Endothelial cell (in vitro differentiated cells): ENCODE data around the gene NDUFA3. TPM values are rescaled to one million over a fixed set of nuclear protein-coding genes. Genes with fewer than 3 reads are reported as not detected.

ENCODE experiments used
- DNase-seq: peaks from one replicate; pipeline ENCODE4 v3.0.0; 2021; ENCODE audit warnings: low spot score
- H3K27ac Mint-ChIP-seq: one replicate; pipeline ENCODE4 v1.8.0; 2021; ENCODE audit warnings: mixed read lengths, inconsistent platforms; ENCODE audit not compliant: unreplicated experiment
- H3K27me3 Mint-ChIP-seq: one replicate; pipeline ENCODE4 v1.8.0; 2021; ENCODE audit warnings: mild to moderate bottlenecking, moderate library complexity, mixed read lengths, inconsistent platforms; ENCODE audit not compliant: unreplicated experiment
- H3K36me3 Mint-ChIP-seq: one replicate; pipeline ENCODE4 v1.8.0; 2021; ENCODE audit warnings: mild to moderate bottlenecking, low read depth, mixed read lengths, inconsistent platforms; ENCODE audit not compliant: unreplicated experiment
- H3K4me1 Mint-ChIP-seq: one replicate; pipeline ENCODE4 v1.8.0; 2021; ENCODE audit warnings: mild to moderate bottlenecking, mixed read lengths, inconsistent platforms; ENCODE audit not compliant: unreplicated experiment
- H3K4me3 Mint-ChIP-seq: one replicate; pipeline ENCODE4 v1.8.0; 2021; ENCODE audit warnings: mild to moderate bottlenecking, mixed read lengths, inconsistent platforms; ENCODE audit not compliant: unreplicated experiment
- H3K9me3 Mint-ChIP-seq: one replicate; pipeline ENCODE4 v1.8.0; 2021; ENCODE audit warnings: mixed read lengths, inconsistent platforms; ENCODE audit not compliant: unreplicated experiment
- long read RNA-seq: library from polyadenylated mRNA; unstranded; transcript quantifications from one replicate; pipeline ENCODE4 v2.0.0, GENCODE V29; 2020; ENCODE audit not compliant: unreplicated experiment
- total RNA-seq: library from RNA; stranded (reverse); fragmentation: NEBNext Ultra II Directional; extraction: Animal tissue kit (Norgen Biotek cat#: 25700); gene quantifications from one replicate; pipeline ENCODE4 v1.2.1, GENCODE V29; 2021; ENCODE audit not compliant: unreplicated experiment
- TF ChIP-seq, protein P1 (sequence below): fragments of 200-600 bp; sonication (generic); IDR thresholded peaks from one replicate; pipeline ENCODE4 v1.5.0; 2021; ENCODE audit warnings: antibody characterized with exemption; ENCODE audit not compliant: unreplicated experiment

Gene NDUFA3
- total RNA-seq: 126 TPM
- long read RNA-seq, transcript NDUFA3-213 (3 exons, 541 nt): minor isoform, 10 of 89 reads
- long read RNA-seq, transcript NDUFA3-214 (4 exons, 963 nt): major isoform, 75 of 89 reads
- long read RNA-seq, partial matches to known transcripts: 1 of 89 reads
- long read RNA-seq, other reads (novel, unspliced or antisense): 1 of 89 reads

- Mint-ChIP-seq H3K36me3 (peaks cover 18% of the 10 kb centered on the region), H3K27ac (peak within 1 kb of the TSS; percentile 36), H3K4me1 (peaks cover 8% of the 10 kb centered on the region), H3K9me3 (no peaks in the 10 kb centered on the region), H3K4me3 (peak within 1 kb of the TSS; percentile 96), H3K27me3 (peaks cover 6% of the 10 kb centered on the region)
- peak; percentile 96 for DNase-seq
- TF ChIP-seq, protein P1, sequence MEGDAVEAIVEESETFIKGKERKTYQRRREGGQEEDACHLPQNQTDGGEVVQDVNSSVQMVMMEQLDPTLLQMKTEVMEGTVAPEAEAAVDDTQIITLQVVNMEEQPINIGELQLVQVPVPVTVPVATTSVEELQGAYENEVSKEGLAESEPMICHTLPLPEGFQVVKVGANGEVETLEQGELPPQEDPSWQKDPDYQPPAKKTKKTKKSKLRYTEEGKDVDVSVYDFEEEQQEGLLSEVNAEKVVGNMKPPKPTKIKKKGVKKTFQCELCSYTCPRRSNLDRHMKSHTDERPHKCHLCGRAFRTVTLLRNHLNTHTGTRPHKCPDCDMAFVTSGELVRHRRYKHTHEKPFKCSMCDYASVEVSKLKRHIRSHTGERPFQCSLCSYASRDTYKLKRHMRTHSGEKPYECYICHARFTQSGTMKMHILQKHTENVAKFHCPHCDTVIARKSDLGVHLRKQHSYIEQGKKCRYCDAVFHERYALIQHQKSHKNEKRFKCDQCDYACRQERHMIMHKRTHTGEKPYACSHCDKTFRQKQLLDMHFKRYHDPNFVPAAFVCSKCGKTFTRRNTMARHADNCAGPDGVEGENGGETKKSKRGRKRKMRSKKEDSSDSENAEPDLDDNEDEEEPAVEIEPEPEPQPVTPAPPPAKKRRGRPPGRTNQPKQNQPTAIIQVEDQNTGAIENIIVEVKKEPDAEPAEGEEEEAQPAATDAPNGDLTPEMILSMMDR: no peak
Observed at GRCh38 chr19:54102421-54103169, at the start of gene NDUFA3. Gene NDUFA3 (plus strand): TSS chr19:54102855. CDS start chr19:54102879, 24 bp downstream.

GRCh38 chr19:54062643-54063042 is 40.0 kb upstream of the NDUFA3 start:
- TF ChIP-seq, protein P1: no peak

GRCh38 chr19:54063350-54064116 is 39.1 kb upstream of the NDUFA3 start, which contains the start of gene VSTM1:
Gene VSTM1 (minus strand): TSS chr19:54063897. CDS start chr19:54063777, 120 bp downstream.
- Mint-ChIP-seq H3K36me3 (no peaks in the 10 kb centered on the region), H3K27ac (no peak within 1 kb of the TSS), H3K9me3 (no peaks in the 10 kb centered on the region), H3K27me3 (peaks cover 2% of the 10 kb centered on the region), H3K4me3 (no peak within 1 kb of the TSS), H3K4me1 (no peaks in the 10 kb centered on the region)
- TF ChIP-seq, protein P1: no peak
- no peak for DNase-seq

More at GRCh38 chr19:54062643-54063042, 40.0 kb upstream of the NDUFA3 start:
- Mint-ChIP-seq H3K36me3 (no peaks in the 10 kb centered on the region), H3K9me3 (no peaks in the 10 kb centered on the region), H3K27me3 (peaks cover 2% of the 10 kb centered on the region), H3K27ac (no peak overlapping the region), H3K4me1 (no peaks in the 10 kb centered on the region), H3K4me3 (no peak overlapping the region)
- DNase-seq: no peak

- Mint-ChIP-seq H3K4me1 (no peaks in the 10 kb centered on the region), H3K27ac (no peak overlapping the region), H3K36me3 (peaks cover 3% of the 10 kb centered on the region), H3K9me3 (no peaks in the 10 kb centered on the region), H3K27me3 (peaks cover 4% of the 10 kb centered on the region), H3K4me3 (no peak overlapping the region)
- TF ChIP-seq, protein P1: no peak
- DNase-seq: no peak
Observed at GRCh38 chr19:54069470-54069869, 33.2 kb upstream of the NDUFA3 start.
